Esophagus (tissue), 2 donors: Measurements from ENCODE around the gene SETD5. TPM values are rescaled to one million over a fixed set of nuclear protein-coding genes. Genes with fewer than 3 reads are reported as not detected.

ENCODE experiments used
- polyA plus RNA-seq, 2 donors: library from polyadenylated mRNA; stranded (reverse); fragments of 200-250 nt; gene quantifications; one replicate each; pipeline ENCODE4 v1.2.3, GENCODE V29; 2013
- donor health status: healthy with polysubstance abuse.
- donor health status: Bipolar disorder and iron deficiency.

SETD5 gene
- polyA plus RNA-seq, 2 donors, result 17.2 to 25.0 TPM

Other genes with a start within 250 kb of the SETD5 start
- 1 to 10 TPM; 1.3 to 3.3 TPM for gene SRGAP3, start 148.0 kb upstream of the SETD5 start, polyA plus RNA-seq
- gene THUMPD3, start 34.6 kb upstream of the SETD5 start, polyA plus RNA-seq, result 10 to 100 TPM; 21.2 to 24.7 TPM
- gene LHFPL4, start 156.2 kb downstream of the SETD5 start, polyA plus RNA-seq, result under 1 TPM in 1 of 2 donors, not detected in 1; 0.02 TPM